GM23338 (cell line): ENCODE data around the gene RIC8B. TPM values are rescaled to one million over a fixed set of nuclear protein-coding genes. Genes with fewer than 3 reads are reported as not detected.

Experiments
- ATAC-seq: fragments of 200-7000 bp; cut with Tn5 transposase; 3 replicates; pipeline ENCODE4 v1.9.1; 2020
- DNase-seq: peaks from one replicate; pipeline ENCODE4 v3.0.0-alpha.2; 2015; ENCODE audit warnings: low spot score
- H2AFZ ChIP-seq: fragments of 200-600 bp; sonication (generic); 2 replicates; pipeline ENCODE4 v1.8.0; 2016; ENCODE audit warnings: antibody characterized with exemption, mild to moderate bottlenecking, moderate library complexity
- H3F3A ChIP-seq: fragments of 200-600 bp; sonication (generic); replicated peaks from 2 replicates; pipeline ENCODE4 v1.8.0; 2017; ENCODE audit warnings: antibody characterized with exemption, mixed run types, low read depth
- H3K27ac ChIP-seq: fragments of 200-600 bp; sonication (generic); 2 replicates; pipeline ENCODE4 v1.6.1; 2016; ENCODE audit warnings: low read depth
- H3K27me3 ChIP-seq: fragments of 200-600 bp; sonication (generic); 2 replicates; pipeline ENCODE4 v1.8.0; 2016; ENCODE audit warnings: mild to moderate bottlenecking, mixed run types, moderate library complexity; ENCODE audit not compliant: insufficient read depth
- H3K36me3 ChIP-seq: fragments of 200-600 bp; sonication (generic); 2 replicates; pipeline ENCODE4 v1.8.0; 2016; ENCODE audit warnings: mild to moderate bottlenecking; ENCODE audit not compliant: insufficient read depth
- H3K4me1 ChIP-seq: fragments of 200-600 bp; sonication (generic); 2 replicates; pipeline ENCODE4 v1.8.0; 2016; ENCODE audit warnings: mild to moderate bottlenecking, moderate library complexity; ENCODE audit not compliant: insufficient read depth
- H3K4me2 ChIP-seq: fragments of 200-600 bp; sonication (generic); 2 replicates; pipeline ENCODE4 v1.7.1; 2017; ENCODE audit warnings: mixed run types
- H3K4me3 ChIP-seq: fragments of 200-600 bp; sonication (generic); 2 replicates; pipeline ENCODE4 v1.6.1; 2016; ENCODE audit warnings: mixed run types
- H3K79me2 ChIP-seq: fragments of 200-600 bp; sonication (generic); replicated peaks from 2 replicates; pipeline ENCODE4 v1.8.0; 2017; ENCODE audit warnings: mild to moderate bottlenecking; ENCODE audit not compliant: insufficient read depth
- H3K9me2 ChIP-seq: fragments of 200-600 bp; sonication (generic); 2 replicates; pipeline ENCODE4 v1.8.0; 2017; ENCODE audit not compliant: insufficient read depth
- H4K20me1 ChIP-seq: fragments of 200-600 bp; sonication (generic); replicated peaks from 2 replicates; pipeline ENCODE4 v1.8.0; 2017; ENCODE audit warnings: mild to moderate bottlenecking; ENCODE audit not compliant: insufficient read depth
- H3K27ac Mint-ChIP-seq: 2 replicates; pipeline ENCODE4 v1.8.0; 2020; ENCODE audit warnings: inconsistent platforms, mild to moderate bottlenecking, moderate library complexity, mixed read lengths
- H3K27me3 Mint-ChIP-seq: 3 replicates; pipeline ENCODE4 v1.8.0; 2022; ENCODE audit warnings: low read depth, mild to moderate bottlenecking, moderate library complexity, mixed read lengths, inconsistent platforms; ENCODE audit not compliant: insufficient read depth, poor library complexity
- H3K36me3 Mint-ChIP-seq: 3 replicates; pipeline ENCODE4 v1.8.0; 2021; ENCODE audit warnings: low read depth, mild to moderate bottlenecking, inconsistent platforms, moderate library complexity, mixed read lengths
- H3K4me1 Mint-ChIP-seq: 3 replicates; pipeline ENCODE4 v1.8.0; 2020; ENCODE audit warnings: mild to moderate bottlenecking, inconsistent platforms, mixed read lengths
- H3K4me3 Mint-ChIP-seq: 3 replicates; pipeline ENCODE4 v1.8.0; 2021; ENCODE audit warnings: moderate library complexity, mild to moderate bottlenecking, inconsistent platforms, mixed read lengths
- H3K9me3 Mint-ChIP-seq: 3 replicates; pipeline ENCODE4 v1.8.0; 2020; ENCODE audit warnings: moderate library complexity, mild to moderate bottlenecking, inconsistent platforms, mixed read lengths
- CREB1 ChIP-seq: fragments of 250-450 bp; sonication (Bioruptor Pico); IDR thresholded peaks from 2 replicates; pipeline ENCODE4 v1.5.0; 2020; ENCODE audit warnings: low read depth, mild to moderate bottlenecking, moderate library complexity
- CTCF ChIP-seq, 2 experiments: fragments of 200-600 bp in 1 of 2; sonication (generic) in 1 of 2; conservative IDR thresholded peaks; 2 replicates each; pipeline versions ENCODE4 v1.5.1 to v1.6.1; 2016 to 2017; ENCODE audit warnings: antibody characterized with exemption in 2 of 2, low read depth in 2 of 2, mild to moderate bottlenecking in 2 of 2, moderate library complexity in 1 of 2
- ETS1 ChIP-seq: IDR thresholded peaks from 2 replicates; pipeline ENCODE4 v1.6.1; 2016; ENCODE audit warnings: antibody characterized with exemption
- EZH2 ChIP-seq: fragments of 200-600 bp; sonication (generic); IDR thresholded peaks from one replicate; pipeline ENCODE4 v1.8.0; 2017; ENCODE audit warnings: antibody characterized with exemption, mild to moderate bottlenecking, low read depth; ENCODE audit not compliant: unreplicated experiment
- EZH2phosphoT487 ChIP-seq: fragments of 200-600 bp; sonication (generic); IDR thresholded peaks from one replicate; pipeline ENCODE4 v1.8.1; 2018; ENCODE audit warnings: antibody characterized with exemption; ENCODE audit not compliant: unreplicated experiment
- JUNB ChIP-seq: IDR thresholded peaks from one replicate; pipeline ENCODE4 v1.6.1; 2016; ENCODE audit warnings: antibody characterized with exemption; ENCODE audit not compliant: unreplicated experiment
- POLR2AphosphoS5 ChIP-seq: IDR thresholded peaks from 2 replicates; pipeline ENCODE4 v1.6.1; 2016; ENCODE audit warnings: antibody characterized with exemption, low read depth
- STAT1 ChIP-seq: IDR thresholded peaks from one replicate; pipeline ENCODE4 v1.6.1; 2016; ENCODE audit warnings: antibody characterized with exemption; ENCODE audit not compliant: unreplicated experiment
- ZNF114 ChIP-seq: fragments of 250-450 bp; sonication (Bioruptor Pico); IDR thresholded peaks from 2 replicates; pipeline ENCODE4 v1.5.0; 2020; ENCODE audit warnings: mild to moderate bottlenecking, moderate library complexity
- ZNF331 ChIP-seq: fragments of 250-450 bp; sonication (Bioruptor Pico); IDR thresholded peaks from 2 replicates; pipeline ENCODE4 v1.5.0; 2020; ENCODE audit warnings: low read depth, mild to moderate bottlenecking, moderate library complexity
- polyA plus RNA-seq: library from polyadenylated mRNA; unstranded; fragments of >200 nt; fragmentation: Nextera tagmentation; extraction: Ambion mirVana; gene quantifications from 2 replicates; pipeline ENCODE4 v1.2.1, GENCODE V29; 2016
- total RNA-seq: library from RNA; depleted of rRNA; stranded (reverse); fragments of >200 nt; shearing (Covaris generic); gene quantifications from 2 replicates; pipeline ENCODE4 v1.2.3, GENCODE V29; 2014
- TF ChIP-seq, protein P1 (sequence below): IDR thresholded peaks from one replicate; pipeline ENCODE4 v1.6.1; 2018; ENCODE audit warnings: antibody characterized with exemption; ENCODE audit not compliant: unreplicated experiment

Gene RIC8B
- total and polyA plus RNA-seq, 2 experiments from 2014 or later = 12.3 to 25.5 TPM

DNA sequence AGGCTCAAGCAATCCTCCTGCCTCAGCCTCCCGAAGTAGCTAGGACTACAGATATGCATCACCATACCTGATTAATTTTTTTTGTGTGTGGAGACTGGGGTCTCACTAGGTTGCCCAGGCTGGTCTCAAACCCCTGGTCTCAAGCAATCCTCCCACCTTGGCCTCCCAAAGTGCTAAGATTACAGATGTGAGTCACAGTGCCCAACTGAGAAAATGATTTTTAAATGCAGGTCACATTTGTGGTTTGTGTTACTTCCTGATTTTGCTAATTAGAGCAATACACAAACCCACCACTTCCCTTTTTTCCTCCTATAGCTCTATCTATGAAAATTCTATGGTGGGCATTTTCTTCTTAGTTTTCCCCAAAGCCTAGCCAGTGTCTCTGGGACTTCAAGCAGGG, 135.7 kb downstream of the RIC8B start (continued):
- no peak for TF ChIP-seq CTCF (conservative IDR thresholded peaks at IDR 0.05; ENCODE audit: low read depth in 2 of 2)
- TF ChIP-seq EZH2phosphoT487 = no peak
- TF ChIP-seq JUNB = no peak
- TF ChIP-seq ZNF114 (CRISPR knock-in tag) = no peak
- TF ChIP-seq, protein P1, sequence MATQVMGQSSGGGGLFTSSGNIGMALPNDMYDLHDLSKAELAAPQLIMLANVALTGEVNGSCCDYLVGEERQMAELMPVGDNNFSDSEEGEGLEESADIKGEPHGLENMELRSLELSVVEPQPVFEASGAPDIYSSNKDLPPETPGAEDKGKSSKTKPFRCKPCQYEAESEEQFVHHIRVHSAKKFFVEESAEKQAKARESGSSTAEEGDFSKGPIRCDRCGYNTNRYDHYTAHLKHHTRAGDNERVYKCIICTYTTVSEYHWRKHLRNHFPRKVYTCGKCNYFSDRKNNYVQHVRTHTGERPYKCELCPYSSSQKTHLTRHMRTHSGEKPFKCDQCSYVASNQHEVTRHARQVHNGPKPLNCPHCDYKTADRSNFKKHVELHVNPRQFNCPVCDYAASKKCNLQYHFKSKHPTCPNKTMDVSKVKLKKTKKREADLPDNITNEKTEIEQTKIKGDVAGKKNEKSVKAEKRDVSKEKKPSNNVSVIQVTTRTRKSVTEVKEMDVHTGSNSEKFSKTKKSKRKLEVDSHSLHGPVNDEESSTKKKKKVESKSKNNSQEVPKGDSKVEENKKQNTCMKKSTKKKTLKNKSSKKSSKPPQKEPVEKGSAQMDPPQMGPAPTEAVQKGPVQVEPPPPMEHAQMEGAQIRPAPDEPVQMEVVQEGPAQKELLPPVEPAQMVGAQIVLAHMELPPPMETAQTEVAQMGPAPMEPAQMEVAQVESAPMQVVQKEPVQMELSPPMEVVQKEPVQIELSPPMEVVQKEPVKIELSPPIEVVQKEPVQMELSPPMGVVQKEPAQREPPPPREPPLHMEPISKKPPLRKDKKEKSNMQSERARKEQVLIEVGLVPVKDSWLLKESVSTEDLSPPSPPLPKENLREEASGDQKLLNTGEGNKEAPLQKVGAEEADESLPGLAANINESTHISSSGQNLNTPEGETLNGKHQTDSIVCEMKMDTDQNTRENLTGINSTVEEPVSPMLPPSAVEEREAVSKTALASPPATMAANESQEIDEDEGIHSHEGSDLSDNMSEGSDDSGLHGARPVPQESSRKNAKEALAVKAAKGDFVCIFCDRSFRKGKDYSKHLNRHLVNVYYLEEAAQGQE = no peak
- TF ChIP-seq POLR2AphosphoS5 = no peak
- no peak for TF ChIP-seq ETS1
- TF ChIP-seq CREB1 (CRISPR knock-in tag) = no peak
- TF ChIP-seq EZH2 = no peak
- no peak for TF ChIP-seq STAT1

GRCh38 chr12:106911581-106911980, 137.1 kb downstream of the RIC8B start:
- peaks cover 2% of the 10 kb centered on the region; the same call in 1 of the 3 replicates for H3K4me1 Mint-ChIP-seq
- no peaks in the 10 kb centered on the region for H3K27me3 ChIP-seq
- H3K27ac Mint-ChIP-seq = no peak overlapping the region
- H3K4me3 ChIP-seq = no peak overlapping the region
- no peaks in the 10 kb centered on the region for H3K9me2 ChIP-seq
- no peak overlapping the region for H3K4me2 ChIP-seq
- H4K20me1 ChIP-seq = no peaks in the 10 kb centered on the region
- H3K27me3 Mint-ChIP-seq = peaks cover 12% of the 10 kb centered on the region
- no peak overlapping the region for H3K4me3 Mint-ChIP-seq
- DNase-seq (no peak), ATAC-seq (no peak)
- no peak overlapping the region for H3K27ac ChIP-seq
- no peaks in the 10 kb centered on the region for H3F3A ChIP-seq
- no peaks in the 10 kb centered on the region for H3K36me3 ChIP-seq
- H3K4me1 ChIP-seq = no peaks in the 10 kb centered on the region
- no peak for TF ChIP-seq ZNF331 (CRISPR knock-in tag)
- TF ChIP-seq EZH2phosphoT487 = no peak
- TF ChIP-seq STAT1 = no peak
- H3K79me2 ChIP-seq = no peaks in the 10 kb centered on the region
- H3K36me3 Mint-ChIP-seq = no peaks in the 10 kb centered on the region
- H2AFZ ChIP-seq = no peak overlapping the region
- no peaks in the 10 kb centered on the region for H3K9me3 Mint-ChIP-seq
